ENCODE measurements around the gene CAPN12.
A peak's percentile ranks its signal among the peaks of the same experiment; 100 is the strongest.
"Not testable (repeated sequence)": the region's sequence is repeated elsewhere in the genome, so short reads cannot be mapped to it uniquely, and the experiment has no call there.

CAPN12 gene

GRCh38 chr19:38781058-38781457 lies 36.8 kb upstream of the CAPN12 start:
- Histone ChIP-seq H3K27me3 (peaks cover 20% of the 10 kb centered on the region), H3K4me3 (ENCODE audit: low read depth in 1 of 2, low read length in 1 of 2) (no peak overlapping the region), H3K9me3 (no peaks in the 10 kb centered on the region), H3K36me3 (no peaks in the 10 kb centered on the region), H3K27ac (no peak overlapping the region), H3K4me1 (ENCODE audit: control insufficient read depth in 1 of 2, insufficient read depth in 1 of 2, low read depth in 1 of 2, low read length in 1 of 2) (no peaks in the 10 kb centered on the region)
- no peak for TF ChIP-seq CTCF (IDR thresholded peaks at IDR 0.05)

- Histone ChIP-seq H3K4me3 (ENCODE audit: low read depth in 1 of 2, low read length in 1 of 2) (no peak overlapping the region), H3K27ac (no peak overlapping the region), H3K9me3 (no peaks in the 10 kb centered on the region), H3K27me3 (peaks cover 20% of the 10 kb centered on the region), H3K4me1 (ENCODE audit: control insufficient read depth in 1 of 2, insufficient read depth in 1 of 2, low read depth in 1 of 2, low read length in 1 of 2) (no peaks in the 10 kb centered on the region), H3K36me3 (no peaks in the 10 kb centered on the region)
- no peak for TF ChIP-seq CTCF (IDR thresholded peaks at IDR 0.05)
Observed at GRCh38 chr19:38780443-38780842, 36.2 kb upstream of the CAPN12 start.

DNA sequence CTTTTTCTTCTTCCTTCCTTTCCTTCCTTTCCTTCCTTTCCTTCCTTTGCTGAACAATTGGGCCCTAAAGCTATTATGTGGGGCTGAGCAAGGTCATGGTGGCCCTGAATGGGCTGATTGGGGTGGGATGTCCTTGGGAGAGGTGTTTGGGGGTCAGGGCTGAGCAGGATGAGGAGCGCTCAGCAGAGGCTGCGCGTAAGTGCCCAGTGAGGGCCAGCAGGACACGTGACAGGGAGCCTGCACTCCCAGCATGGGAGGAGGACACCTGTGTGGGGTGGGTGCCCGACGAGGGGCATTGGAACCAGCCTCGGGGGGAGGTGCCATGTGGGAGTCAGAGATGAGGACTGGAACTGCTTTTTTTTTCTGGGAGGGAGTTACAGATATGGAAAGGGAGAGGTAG lies 34.5 kb upstream of the CAPN12 start:
- Histone ChIP-seq H3K36me3 (no peaks in the 10 kb centered on the region), H3K27ac (no peak overlapping the region), H3K27me3 (peaks cover 20% of the 10 kb centered on the region), H3K4me1 (ENCODE audit: control insufficient read depth in 1 of 2, insufficient read depth in 1 of 2, low read depth in 1 of 2, low read length in 1 of 2) (no peaks in the 10 kb centered on the region), H3K9me3 (no peaks in the 10 kb centered on the region), H3K4me3 (ENCODE audit: low read depth in 1 of 2, low read length in 1 of 2) (no peak overlapping the region)
- no peak for TF ChIP-seq CTCF (IDR thresholded peaks at IDR 0.05)

- Histone ChIP-seq H3K4me3 (ENCODE audit: low read depth in 1 of 2, low read length in 1 of 2) (no peak overlapping the region), H3K9me3 (no peaks in the 10 kb centered on the region), H3K27ac (no peak overlapping the region), H3K4me1 (ENCODE audit: control insufficient read depth in 1 of 2, insufficient read depth in 1 of 2, low read depth in 1 of 2, low read length in 1 of 2) (peaks cover 4 to 8% of the 10 kb centered on the region in 2 experiments), H3K36me3 (no peaks in the 10 kb centered on the region), H3K27me3 (peaks cover 5% of the 10 kb centered on the region)
- TF ChIP-seq CTCF (IDR thresholded peaks at IDR 0.05) = no peak
Observed at GRCh38 chr19:38774181-38774950, 30.1 kb upstream of the CAPN12 start.

DNA sequence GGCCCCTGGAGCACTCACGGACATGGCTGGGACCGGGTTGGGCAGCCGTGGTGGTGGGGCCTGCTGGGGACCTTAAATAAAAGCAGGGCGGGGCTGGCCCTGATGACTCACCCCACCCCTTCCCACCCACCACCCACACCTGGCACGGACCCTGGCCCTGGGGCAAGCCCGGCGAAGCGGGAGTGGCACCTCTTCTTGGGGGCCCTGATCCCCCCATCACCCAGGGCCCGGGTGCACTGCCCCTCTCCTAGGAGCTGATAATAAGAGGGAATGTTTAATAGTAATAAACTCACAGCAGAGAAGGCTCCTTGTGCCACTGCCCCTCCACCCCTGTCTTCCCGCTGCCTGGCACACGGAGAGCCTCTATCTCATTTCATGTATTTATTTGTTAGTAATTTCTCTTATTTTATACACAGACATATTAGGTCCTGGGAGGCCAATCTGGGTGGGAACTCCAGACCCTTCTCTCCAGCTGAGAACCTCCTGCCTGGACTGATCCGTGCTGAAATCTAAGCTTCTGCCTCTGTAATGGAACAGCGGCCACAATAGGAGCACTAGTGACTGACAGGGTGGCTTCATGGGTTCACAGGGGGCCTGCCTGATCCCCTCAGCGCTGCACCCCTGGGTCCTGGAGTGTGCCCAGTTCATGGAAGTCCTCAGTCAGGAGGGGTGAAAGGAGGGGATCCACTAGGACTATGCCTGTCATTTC lies 29.3 kb upstream of the CAPN12 start, which contains the start of gene LGALS7:
Gene LGALS7, minus strand, starts transcription at position 49 of the 709 bp plus-strand sequence. Its CDS starts 25 bp downstream, at position 24.
- no peaks in the 10 kb centered on the region for H3K36me3 ChIP-seq
- peaks cover 5% of the 10 kb centered on the region for H3K27me3 ChIP-seq
- H3K4me1 ChIP-seq (ENCODE audit: control insufficient read depth in 1 of 2, insufficient read depth in 1 of 2, low read depth in 1 of 2, low read length in 1 of 2) = peaks cover 4 to 9% of the 10 kb centered on the region in 2 experiments
- no peak for TF ChIP-seq CTCF (IDR thresholded peaks at IDR 0.05)
- no peak within 1 kb of the TSS for H3K27ac ChIP-seq
- no peak within 1 kb of the TSS for H3K4me3 ChIP-seq (ENCODE audit: low read depth in 1 of 2, low read length in 1 of 2)
- no peaks in the 10 kb centered on the region for H3K9me3 ChIP-seq

DNA sequence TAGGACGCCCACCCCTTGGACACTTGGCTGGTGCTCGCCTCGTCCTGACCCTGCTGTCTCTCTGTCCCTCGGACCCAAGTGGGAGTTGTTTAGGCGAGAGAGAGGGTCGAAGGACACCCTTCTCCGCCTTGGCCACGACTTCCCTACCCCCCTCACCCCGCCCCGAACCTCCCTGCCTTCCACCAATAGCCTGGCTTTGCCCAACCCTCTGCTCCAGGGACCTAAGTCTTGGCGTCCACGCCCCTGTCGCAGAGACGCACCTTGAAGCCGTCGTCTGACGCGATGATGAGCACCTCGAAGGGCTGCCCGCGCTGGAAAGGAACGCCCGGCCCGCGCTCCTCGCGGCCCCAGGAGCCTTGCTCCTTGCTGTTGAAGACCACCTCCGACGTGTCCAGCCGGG lies 27.3 kb upstream of the CAPN12 start:
- not testable (repeated sequence) for H3K27ac ChIP-seq; H3K36me3 ChIP-seq; H3K9me3 ChIP-seq; H3K27me3 ChIP-seq; H3K4me1 ChIP-seq (ENCODE audit: control insufficient read depth in 1 of 2, insufficient read depth in 1 of 2, low read depth in 1 of 2, low read length in 1 of 2); H3K4me3 ChIP-seq (ENCODE audit: low read depth in 1 of 2, low read length in 1 of 2)

DNA sequence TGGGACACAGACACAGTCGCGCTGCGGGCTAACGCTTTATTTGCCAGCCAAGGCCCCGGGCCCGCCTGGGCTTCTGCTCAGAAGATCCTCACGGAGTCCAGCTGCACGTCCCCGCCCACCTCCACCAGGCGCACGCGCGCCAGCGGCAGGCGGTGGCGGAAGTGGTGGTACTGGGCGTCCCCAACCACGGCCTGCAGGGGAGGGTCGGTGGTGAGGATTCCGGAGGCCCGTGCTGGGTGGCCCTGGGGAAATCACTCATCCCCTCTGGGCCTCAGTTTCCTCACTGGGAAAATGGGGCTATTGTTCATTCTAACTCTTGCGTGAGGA lies 26.6 kb upstream of the CAPN12 start:
- not testable (repeated sequence) for H3K36me3 ChIP-seq; H3K27ac ChIP-seq; H3K27me3 ChIP-seq; H3K4me3 ChIP-seq (ENCODE audit: low read depth in 1 of 2, low read length in 1 of 2); H3K9me3 ChIP-seq; H3K4me1 ChIP-seq (ENCODE audit: control insufficient read depth in 1 of 2, insufficient read depth in 1 of 2, low read depth in 1 of 2, low read length in 1 of 2)

DNA sequence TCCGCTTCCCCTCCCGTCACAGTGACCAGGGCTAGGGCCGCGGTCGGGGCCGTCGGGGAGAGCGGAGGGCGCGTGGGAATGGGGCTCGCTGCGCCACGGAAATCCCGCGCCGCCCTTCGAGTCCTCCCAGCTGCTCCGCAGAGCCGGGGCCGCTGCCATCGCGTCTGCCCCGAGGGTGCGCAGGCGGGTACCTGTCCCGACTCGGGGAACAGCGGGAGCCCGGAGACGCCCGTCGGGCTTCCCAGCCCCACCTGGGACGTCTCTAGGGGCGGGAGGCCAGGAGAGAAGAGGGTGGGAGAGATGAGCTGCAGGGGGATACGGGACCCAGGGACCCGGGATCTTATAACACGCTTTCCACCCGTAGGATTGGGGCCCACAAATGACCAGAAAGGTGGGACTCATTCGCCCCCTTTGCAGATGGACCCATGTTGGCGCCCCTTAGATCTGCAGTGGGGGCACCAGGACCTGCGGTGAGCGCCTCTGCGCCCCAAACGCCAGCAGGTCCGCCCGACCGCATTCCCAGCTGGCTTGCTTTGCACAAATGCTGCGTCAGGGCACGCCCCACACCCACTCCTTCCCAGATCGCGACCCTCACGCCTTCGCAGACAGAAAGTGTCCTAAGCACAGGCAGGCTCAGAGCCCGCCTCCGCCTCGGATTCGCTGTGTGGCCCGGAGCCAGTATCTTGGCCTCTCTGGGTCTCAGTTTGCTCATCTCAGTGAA lies 26.1 kb upstream of the CAPN12 start:
- H3K9me3 ChIP-seq; H3K4me1 ChIP-seq (ENCODE audit: control insufficient read depth in 1 of 2, insufficient read depth in 1 of 2, low read depth in 1 of 2, low read length in 1 of 2); H3K27me3 ChIP-seq; H3K36me3 ChIP-seq; H3K27ac ChIP-seq: not testable (repeated sequence)
- H3K4me3 ChIP-seq (ENCODE audit: low read depth in 1 of 2, low read length in 1 of 2) = peak overlapping the region; percentile 70 to 78
